Measurements from ENCODE around the gene PRKG1. TPM values are rescaled to one million over a fixed set of nuclear protein-coding genes. Genes with fewer than 3 reads are reported as not detected.
A peak's percentile ranks its signal among the peaks of the same experiment; 100 is the strongest.

PRKG1 gene
- total RNA-seq, 1 experiment from 2014 or later, result 7.4 TPM

DNA sequence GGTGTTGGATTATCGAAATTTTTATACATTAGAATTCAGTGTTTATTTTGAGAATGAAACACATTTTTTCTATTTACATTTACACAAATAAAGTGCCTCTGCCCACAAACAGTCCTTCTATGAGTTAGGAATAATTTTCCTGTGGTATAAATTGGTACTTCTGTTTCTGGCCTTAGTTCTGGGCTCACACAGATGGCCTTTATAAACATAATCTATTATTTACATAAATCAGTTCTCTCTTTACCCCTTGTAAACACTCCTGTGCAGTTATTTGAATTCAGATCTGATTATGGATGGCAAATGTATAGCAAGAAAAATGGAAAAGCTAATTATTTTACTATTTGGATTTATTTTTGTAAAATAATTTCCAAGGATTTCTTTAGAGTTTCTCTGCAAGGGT, 143.2 kb downstream of the PRKG1 start:
- peak; percentile 42 for ATAC-seq
- Histone ChIP-seq H3K27ac (ENCODE audit: low read length) (no peak overlapping the region), H3K9ac (ENCODE audit: low read length) (no peak overlapping the region), H2AFZ (ENCODE audit: low read length) (no peak overlapping the region), H3K9me3 (ENCODE audit: low read length) (no peaks in the 10 kb centered on the region), H3K79me2 (ENCODE audit: low read length) (no peaks in the 10 kb centered on the region), H3K27me3 (ENCODE audit: low read length) (no peaks in the 10 kb centered on the region), H3K36me3 (ENCODE audit: low read depth, low read length) (no peaks in the 10 kb centered on the region), H3F3A (ENCODE audit: low read length, unreplicated experiment) (no peaks in the 10 kb centered on the region), H3K4me1 (ENCODE audit: insufficient read depth, low read length) (no peaks in the 10 kb centered on the region), H4K20me1 (ENCODE audit: low read length) (no peaks in the 10 kb centered on the region), H3K9me2 (replicated peaks; ENCODE audit: low read length) (no peaks in the 10 kb centered on the region), H3K4me3 (ENCODE audit: low read length) (no peak overlapping the region), H3K4me2 (ENCODE audit: low read length) (no peak overlapping the region)
- ChIA-PET POLR2A (ENCODE audit: unreplicated experiment) (interaction anchor here (0.6 kb wide), 1 partner anchor 28 kb away, joined by 3 read pairs; no protein-coding TSS in a partner anchor), CTCF (no interaction called here)
- intact Hi-C loops (cut with micrococcal nuclease), result no loop called here
- TF ChIP-seq, protein P1, sequence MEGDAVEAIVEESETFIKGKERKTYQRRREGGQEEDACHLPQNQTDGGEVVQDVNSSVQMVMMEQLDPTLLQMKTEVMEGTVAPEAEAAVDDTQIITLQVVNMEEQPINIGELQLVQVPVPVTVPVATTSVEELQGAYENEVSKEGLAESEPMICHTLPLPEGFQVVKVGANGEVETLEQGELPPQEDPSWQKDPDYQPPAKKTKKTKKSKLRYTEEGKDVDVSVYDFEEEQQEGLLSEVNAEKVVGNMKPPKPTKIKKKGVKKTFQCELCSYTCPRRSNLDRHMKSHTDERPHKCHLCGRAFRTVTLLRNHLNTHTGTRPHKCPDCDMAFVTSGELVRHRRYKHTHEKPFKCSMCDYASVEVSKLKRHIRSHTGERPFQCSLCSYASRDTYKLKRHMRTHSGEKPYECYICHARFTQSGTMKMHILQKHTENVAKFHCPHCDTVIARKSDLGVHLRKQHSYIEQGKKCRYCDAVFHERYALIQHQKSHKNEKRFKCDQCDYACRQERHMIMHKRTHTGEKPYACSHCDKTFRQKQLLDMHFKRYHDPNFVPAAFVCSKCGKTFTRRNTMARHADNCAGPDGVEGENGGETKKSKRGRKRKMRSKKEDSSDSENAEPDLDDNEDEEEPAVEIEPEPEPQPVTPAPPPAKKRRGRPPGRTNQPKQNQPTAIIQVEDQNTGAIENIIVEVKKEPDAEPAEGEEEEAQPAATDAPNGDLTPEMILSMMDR (conservative IDR thresholded peaks at IDR 0.05; ENCODE audit: low read depth, low read length), result no peak
- TF ChIP-seq EZH2phosphoT487 (IDR thresholded peaks at IDR 0.05; ENCODE audit: borderline replicate concordance, low read length) (no peak), EZH2 (IDR thresholded peaks at IDR 0.05; ENCODE audit: low read length, unreplicated experiment) (no peak)
- no peak for DNase-seq
- BruUV-seq (replicated peaks), result no TSS peak

GRCh38 chr10:51224671-51225161, 150.4 kb downstream of the PRKG1 start:
- no peak overlapping the region for H3K9ac ChIP-seq (ENCODE audit: low read length)
- H2AFZ ChIP-seq (ENCODE audit: low read length), result no peak overlapping the region
- H3K4me1 ChIP-seq (ENCODE audit: insufficient read depth, low read length), result no peaks in the 10 kb centered on the region
- no peak overlapping the region for H3K4me2 ChIP-seq (ENCODE audit: low read length)
- DNase-seq (no peak), ATAC-seq (no peak)
- H3K9me3 ChIP-seq (ENCODE audit: low read length), result no peaks in the 10 kb centered on the region
- POLR2A ChIA-PET (ENCODE audit: unreplicated experiment), result interaction anchor here (0.6 kb wide), 1 partner anchor 97 kb away, joined by 5 read pairs; no protein-coding TSS in a partner anchor
- no peak overlapping the region for H3K27ac ChIP-seq (ENCODE audit: low read length)
- H3K27me3 ChIP-seq (ENCODE audit: low read length), result no peaks in the 10 kb centered on the region
- H3K79me2 ChIP-seq (ENCODE audit: low read length), result no peaks in the 10 kb centered on the region
- H3K4me3 ChIP-seq (ENCODE audit: low read length), result no peak overlapping the region
- CTCF ChIA-PET, result no interaction called here
- TF ChIP-seq, protein P1 (conservative IDR thresholded peaks at IDR 0.05; ENCODE audit: low read depth, low read length), result no peak
- TF ChIP-seq EZH2phosphoT487 (IDR thresholded peaks at IDR 0.05; ENCODE audit: borderline replicate concordance, low read length) (no peak), EZH2 (IDR thresholded peaks at IDR 0.05; ENCODE audit: low read length, unreplicated experiment) (no peak)
- BruUV-seq (replicated peaks), result no TSS peak
- H3F3A ChIP-seq (ENCODE audit: low read length, unreplicated experiment), result no peaks in the 10 kb centered on the region
- no peaks in the 10 kb centered on the region for H3K36me3 ChIP-seq (ENCODE audit: low read depth, low read length)
- intact Hi-C loops (cut with micrococcal nuclease), result no loop called here
- no peaks in the 10 kb centered on the region for H4K20me1 ChIP-seq (ENCODE audit: low read length)
- no peaks in the 10 kb centered on the region for H3K9me2 ChIP-seq (replicated peaks; ENCODE audit: low read length)

GRCh38 chr10:51227897-51228713, 153.8 kb downstream of the PRKG1 start:
- no peak for ATAC-seq
- no peak for DNase-seq
- Histone ChIP-seq H4K20me1 (ENCODE audit: low read length) (no peaks in the 10 kb centered on the region), H2AFZ (ENCODE audit: low read length) (no peak overlapping the region), H3K9me2 (replicated peaks; ENCODE audit: low read length) (no peaks in the 10 kb centered on the region), H3K4me1 (ENCODE audit: insufficient read depth, low read length) (peaks cover 22% of the 10 kb centered on the region), H3K4me2 (ENCODE audit: low read length) (no peak overlapping the region), H3K27ac (ENCODE audit: low read length) (no peak overlapping the region), H3K27me3 (ENCODE audit: low read length) (no peaks in the 10 kb centered on the region), H3K79me2 (ENCODE audit: low read length) (no peaks in the 10 kb centered on the region), H3K36me3 (ENCODE audit: low read depth, low read length) (no peaks in the 10 kb centered on the region), H3F3A (ENCODE audit: low read length, unreplicated experiment) (no peaks in the 10 kb centered on the region), H3K9ac (ENCODE audit: low read length) (no peak overlapping the region), H3K9me3 (ENCODE audit: low read length) (no peaks in the 10 kb centered on the region), H3K4me3 (ENCODE audit: low read length) (no peak overlapping the region)
- ChIA-PET CTCF (no interaction called here), POLR2A (ENCODE audit: unreplicated experiment) (no interaction called here)
- TF ChIP-seq, protein P1 (conservative IDR thresholded peaks at IDR 0.05; ENCODE audit: low read depth, low read length), result no peak
- no peak for TF ChIP-seq EZH2 (IDR thresholded peaks at IDR 0.05; ENCODE audit: low read length, unreplicated experiment)
- no peak for TF ChIP-seq EZH2phosphoT487 (IDR thresholded peaks at IDR 0.05; ENCODE audit: borderline replicate concordance, low read length)
- no TSS peak for BruUV-seq (replicated peaks)
- intact Hi-C loops (cut with micrococcal nuclease), result no loop called here
